GM23338 (cell line): ENCODE results near the gene HRH3. TPM values are rescaled to one million over a fixed set of nuclear protein-coding genes. Genes with fewer than 3 reads are reported as not detected.

ENCODE experiments used
- ATAC-seq: fragments of 200-7000 bp; cut with Tn5 transposase; 3 replicates; pipeline ENCODE4 v1.9.1; 2020
- DNase-seq: peaks from one replicate; pipeline ENCODE4 v3.0.0-alpha.2; 2015; ENCODE audit warnings: low spot score
- H2AFZ ChIP-seq: fragments of 200-600 bp; sonication (generic); 2 replicates; pipeline ENCODE4 v1.8.0; 2016; ENCODE audit warnings: antibody characterized with exemption, mild to moderate bottlenecking, moderate library complexity
- H3F3A ChIP-seq: fragments of 200-600 bp; sonication (generic); replicated peaks from 2 replicates; pipeline ENCODE4 v1.8.0; 2017; ENCODE audit warnings: antibody characterized with exemption, mixed run types, low read depth
- H3K27ac ChIP-seq: fragments of 200-600 bp; sonication (generic); 2 replicates; pipeline ENCODE4 v1.6.1; 2016; ENCODE audit warnings: low read depth
- H3K27me3 ChIP-seq: fragments of 200-600 bp; sonication (generic); 2 replicates; pipeline ENCODE4 v1.8.0; 2016; ENCODE audit warnings: mild to moderate bottlenecking, mixed run types, moderate library complexity; ENCODE audit not compliant: insufficient read depth
- H3K36me3 ChIP-seq: fragments of 200-600 bp; sonication (generic); 2 replicates; pipeline ENCODE4 v1.8.0; 2016; ENCODE audit warnings: mild to moderate bottlenecking; ENCODE audit not compliant: insufficient read depth
- H3K4me1 ChIP-seq: fragments of 200-600 bp; sonication (generic); 2 replicates; pipeline ENCODE4 v1.8.0; 2016; ENCODE audit warnings: mild to moderate bottlenecking, moderate library complexity; ENCODE audit not compliant: insufficient read depth
- H3K4me2 ChIP-seq: fragments of 200-600 bp; sonication (generic); 2 replicates; pipeline ENCODE4 v1.7.1; 2017; ENCODE audit warnings: mixed run types
- H3K4me3 ChIP-seq: fragments of 200-600 bp; sonication (generic); 2 replicates; pipeline ENCODE4 v1.6.1; 2016; ENCODE audit warnings: mixed run types
- H3K79me2 ChIP-seq: fragments of 200-600 bp; sonication (generic); replicated peaks from 2 replicates; pipeline ENCODE4 v1.8.0; 2017; ENCODE audit warnings: mild to moderate bottlenecking; ENCODE audit not compliant: insufficient read depth
- H3K9me2 ChIP-seq: fragments of 200-600 bp; sonication (generic); 2 replicates; pipeline ENCODE4 v1.8.0; 2017; ENCODE audit not compliant: insufficient read depth
- H4K20me1 ChIP-seq: fragments of 200-600 bp; sonication (generic); replicated peaks from 2 replicates; pipeline ENCODE4 v1.8.0; 2017; ENCODE audit warnings: mild to moderate bottlenecking; ENCODE audit not compliant: insufficient read depth
- H3K27ac Mint-ChIP-seq: 2 replicates; pipeline ENCODE4 v1.8.0; 2020; ENCODE audit warnings: inconsistent platforms, mild to moderate bottlenecking, moderate library complexity, mixed read lengths
- H3K27me3 Mint-ChIP-seq: 3 replicates; pipeline ENCODE4 v1.8.0; 2022; ENCODE audit warnings: low read depth, mild to moderate bottlenecking, moderate library complexity, mixed read lengths, inconsistent platforms; ENCODE audit not compliant: insufficient read depth, poor library complexity
- H3K36me3 Mint-ChIP-seq: 3 replicates; pipeline ENCODE4 v1.8.0; 2021; ENCODE audit warnings: low read depth, mild to moderate bottlenecking, inconsistent platforms, moderate library complexity, mixed read lengths
- H3K4me1 Mint-ChIP-seq: 3 replicates; pipeline ENCODE4 v1.8.0; 2020; ENCODE audit warnings: mild to moderate bottlenecking, inconsistent platforms, mixed read lengths
- H3K4me3 Mint-ChIP-seq: 3 replicates; pipeline ENCODE4 v1.8.0; 2021; ENCODE audit warnings: moderate library complexity, mild to moderate bottlenecking, inconsistent platforms, mixed read lengths
- H3K9me3 Mint-ChIP-seq: 3 replicates; pipeline ENCODE4 v1.8.0; 2020; ENCODE audit warnings: moderate library complexity, mild to moderate bottlenecking, inconsistent platforms, mixed read lengths
- CREB1 ChIP-seq: fragments of 250-450 bp; sonication (Bioruptor Pico); IDR thresholded peaks from 2 replicates; pipeline ENCODE4 v1.5.0; 2020; ENCODE audit warnings: low read depth, mild to moderate bottlenecking, moderate library complexity
- CTCF ChIP-seq, 2 experiments: fragments of 200-600 bp in 1 of 2; sonication (generic) in 1 of 2; conservative IDR thresholded peaks; 2 replicates each; pipeline versions ENCODE4 v1.5.1 to v1.6.1; 2016 to 2017; ENCODE audit warnings: antibody characterized with exemption in 2 of 2, low read depth in 2 of 2, mild to moderate bottlenecking in 2 of 2, moderate library complexity in 1 of 2
- ETS1 ChIP-seq: IDR thresholded peaks from 2 replicates; pipeline ENCODE4 v1.6.1; 2016; ENCODE audit warnings: antibody characterized with exemption
- EZH2 ChIP-seq: fragments of 200-600 bp; sonication (generic); IDR thresholded peaks from one replicate; pipeline ENCODE4 v1.8.0; 2017; ENCODE audit warnings: antibody characterized with exemption, mild to moderate bottlenecking, low read depth; ENCODE audit not compliant: unreplicated experiment
- EZH2phosphoT487 ChIP-seq: fragments of 200-600 bp; sonication (generic); IDR thresholded peaks from one replicate; pipeline ENCODE4 v1.8.1; 2018; ENCODE audit warnings: antibody characterized with exemption; ENCODE audit not compliant: unreplicated experiment
- JUNB ChIP-seq: IDR thresholded peaks from one replicate; pipeline ENCODE4 v1.6.1; 2016; ENCODE audit warnings: antibody characterized with exemption; ENCODE audit not compliant: unreplicated experiment
- NANOG ChIP-seq: IDR thresholded peaks from 2 replicates; pipeline ENCODE4 v1.6.1; 2016; ENCODE audit warnings: antibody characterized with exemption, borderline replicate concordance
- POLR2AphosphoS5 ChIP-seq: IDR thresholded peaks from 2 replicates; pipeline ENCODE4 v1.6.1; 2016; ENCODE audit warnings: antibody characterized with exemption, low read depth
- REST ChIP-seq: IDR thresholded peaks from one replicate; pipeline ENCODE4 v1.6.1; 2018; ENCODE audit warnings: antibody characterized with exemption; ENCODE audit not compliant: unreplicated experiment
- STAT1 ChIP-seq: IDR thresholded peaks from one replicate; pipeline ENCODE4 v1.6.1; 2016; ENCODE audit warnings: antibody characterized with exemption; ENCODE audit not compliant: unreplicated experiment
- ZNF114 ChIP-seq: fragments of 250-450 bp; sonication (Bioruptor Pico); IDR thresholded peaks from 2 replicates; pipeline ENCODE4 v1.5.0; 2020; ENCODE audit warnings: mild to moderate bottlenecking, moderate library complexity
- ZNF331 ChIP-seq: fragments of 250-450 bp; sonication (Bioruptor Pico); IDR thresholded peaks from 2 replicates; pipeline ENCODE4 v1.5.0; 2020; ENCODE audit warnings: low read depth, mild to moderate bottlenecking, moderate library complexity
- ZNF462 ChIP-seq: fragments of 250-450 bp; sonication (Bioruptor Pico); IDR thresholded peaks from 2 replicates; pipeline ENCODE4 v1.5.0; 2020; ENCODE audit warnings: mild to moderate bottlenecking, moderate library complexity
- polyA plus RNA-seq: library from polyadenylated mRNA; unstranded; fragments of >200 nt; fragmentation: Nextera tagmentation; extraction: Ambion mirVana; gene quantifications from 2 replicates; pipeline ENCODE4 v1.2.1, GENCODE V29; 2016
- total RNA-seq: library from RNA; depleted of rRNA; stranded (reverse); fragments of >200 nt; shearing (Covaris generic); gene quantifications from 2 replicates; pipeline ENCODE4 v1.2.3, GENCODE V29; 2014

Gene HRH3
- total and polyA plus RNA-seq, 2 experiments from 2014 or later: 1.5 to 5.2 TPM

- H3F3A ChIP-seq: no peaks in the 10 kb centered on the region
- H3K27ac ChIP-seq: no peak overlapping the region
- no peaks in the 10 kb centered on the region for H3K9me2 ChIP-seq
- no peaks in the 10 kb centered on the region for H3K4me1 ChIP-seq
- H3K36me3 Mint-ChIP-seq: no peaks in the 10 kb centered on the region; the same call in 2 of the 3 replicates
- H3K79me2 ChIP-seq: no peaks in the 10 kb centered on the region
- DNase-seq (no peak), ATAC-seq (no peak)
- no peaks in the 10 kb centered on the region for H3K27me3 ChIP-seq
- no peak overlapping the region for H3K27ac Mint-ChIP-seq
- no peak overlapping the region for H3K4me3 ChIP-seq
- no peak overlapping the region for H3K4me3 Mint-ChIP-seq
- no peak for TF ChIP-seq ETS1
- TF ChIP-seq STAT1: no peak
- TF ChIP-seq ZNF331 (CRISPR knock-in tag): no peak
- TF ChIP-seq POLR2AphosphoS5: no peak
- no peak for TF ChIP-seq ZNF462 (CRISPR knock-in tag)
- TF ChIP-seq CTCF (conservative IDR thresholded peaks at IDR 0.05; ENCODE audit: low read depth in 2 of 2): no peak
- TF ChIP-seq EZH2: no peak
- TF ChIP-seq NANOG: no peak
- TF ChIP-seq EZH2phosphoT487: no peak
- TF ChIP-seq CREB1 (CRISPR knock-in tag): no peak
- no peak for TF ChIP-seq ZNF114 (CRISPR knock-in tag)
- TF ChIP-seq REST: no peak
- no peak for TF ChIP-seq JUNB
- H2AFZ ChIP-seq: no peak overlapping the region
- H4K20me1 ChIP-seq: no peaks in the 10 kb centered on the region
- H3K27me3 Mint-ChIP-seq: peaks cover 2% of the 10 kb centered on the region
- H3K4me2 ChIP-seq: no peak overlapping the region
- no peaks in the 10 kb centered on the region for H3K9me3 Mint-ChIP-seq
- peaks cover 11% of the 10 kb centered on the region for H3K4me1 Mint-ChIP-seq
- no peaks in the 10 kb centered on the region for H3K36me3 ChIP-seq
Measured at GRCh38 chr20:62228982-62229545, 9.0 kb upstream of the HRH3 start.
